Testis (tissue), 2 donors: ENCODE results near the gene FHIT.

ENCODE experiments used
- CTCF ChIP-seq, 3 experiments: fragments of 450-650 bp in 2 of 3; fragments of 200-600 bp in 1 of 3; sonication (generic) in 1 of 3; IDR thresholded peaks; one replicate each; pipeline ENCODE4 v1.5.1; 2016 to 2019; ENCODE audit warnings: antibody characterized with exemption in 3 of 3, mild to moderate bottlenecking in 2 of 3, moderate library complexity in 1 of 3
- POLR2A ChIP-seq: fragments of 450-650 bp; IDR thresholded peaks from one replicate; pipeline ENCODE4 v1.6.1; 2017; ENCODE audit warnings: antibody characterized with exemption, mild to moderate bottlenecking, moderate library complexity

DNA sequence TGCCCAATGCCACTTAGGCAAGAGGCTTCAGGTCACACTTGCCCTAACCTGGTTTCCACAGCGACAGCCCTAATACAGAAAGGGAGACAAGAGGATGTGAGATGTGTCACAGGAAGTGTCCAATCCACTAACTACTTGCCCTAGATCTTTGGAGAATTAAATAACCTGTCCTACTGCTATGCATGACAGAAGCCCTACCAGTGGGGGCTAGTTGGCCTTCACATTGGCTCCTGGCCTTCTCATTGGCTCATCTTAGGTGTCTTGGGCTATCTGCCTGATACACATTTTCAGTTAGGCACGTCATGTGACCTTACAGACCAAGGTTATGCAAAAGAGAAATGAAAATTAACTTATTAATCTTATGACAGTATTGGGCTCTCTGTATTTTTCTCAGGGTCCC is 449.9 kb downstream of the FHIT start:
- TF ChIP-seq CTCF (IDR thresholded peaks at IDR 0.05), result no peak
- TF ChIP-seq POLR2A, result no peak
